Measurements from ENCODE around the gene CRY1. TPM values are rescaled to one million over a fixed set of nuclear protein-coding genes. Genes with fewer than 3 reads are reported as not detected.

CRY1 gene
- total RNA-seq, 4 donors from 2014 or later = 23.7 to 51.2 (median 40.1) TPM

GRCh38 chr12:106955377-106956047 lies 137.8 kb downstream of the CRY1 start, which contains the start of gene TMEM263:
Gene TMEM263 (plus strand): TSS chr12:106955907. CDS start chr12:106967117, 11,210 bp downstream.
- Histone ChIP-seq H3K9me3 (no peaks in the 10 kb centered on the region), H3K4me1 (peaks cover 0 to 42% (median 9%) of the 10 kb centered on the region in 3 donors), H3K27me3 (no peaks in the 10 kb centered on the region), H3K4me3 (peak within 1 kb of the TSS; percentile 82 to 90), H3K27ac (peak within 1 kb of the TSS; percentile 91 to 99 (median 98)), H3K36me3 (peaks cover 0 to 2% of the 10 kb centered on the region in 2 donors)
- peak; percentile 96 for ATAC-seq
- peak; percentile 95 to 97 for TF ChIP-seq POLR2A (IDR thresholded peaks at IDR 0.05)
- no peak for TF ChIP-seq CTCF (IDR thresholded peaks at IDR 0.05)
- peak; percentile 82 for TF ChIP-seq POLR2AphosphoS5 (IDR thresholded peaks at IDR 0.05)
- no peak for TF ChIP-seq EP300 (IDR thresholded peaks at IDR 0.05)
- WGBS, 2 donors (ENCODE audit: low coverage in 1 of 2) = 0% methylated on average over 1 to 2 of the region's 88 CpGs

GRCh38 chr12:106954462-106955376 lies 138.6 kb downstream of the CRY1 start:
- no peaks in the 10 kb centered on the region for H3K27me3 ChIP-seq
- TF ChIP-seq EP300 (IDR thresholded peaks at IDR 0.05) (no peak), POLR2A (IDR thresholded peaks at IDR 0.05) (no peak), POLR2AphosphoS5 (IDR thresholded peaks at IDR 0.05) (no peak), CTCF (IDR thresholded peaks at IDR 0.05) (no peak)
- no peak for ATAC-seq
- peak overlapping the region; percentile 91 to 99 (median 98) for H3K27ac ChIP-seq
- no peaks in the 10 kb centered on the region for H3K36me3 ChIP-seq
- no peaks in the 10 kb centered on the region for H3K9me3 ChIP-seq
- H3K4me1 ChIP-seq = peaks cover 0 to 34% (median 9%) of the 10 kb centered on the region in 3 donors
- WGBS, 2 donors (ENCODE audit: low coverage in 1 of 2) = 38 to 55% methylated on average over 11 to 21 of the region's 36 CpGs
- peak overlapping the region; percentile 82 to 90 for H3K4me3 ChIP-seq

- Histone ChIP-seq H3K36me3 (no peaks in the 10 kb centered on the region), H3K9me3 (no peaks in the 10 kb centered on the region), H3K27me3 (no peaks in the 10 kb centered on the region), H3K4me3 (no peak overlapping the region), H3K4me1 (peaks cover 0 to 23% (median 9%) of the 10 kb centered on the region in 3 donors), H3K27ac (peak overlapping the region in 1 of 4 donors; percentile 45)
- TF ChIP-seq CTCF (IDR thresholded peaks at IDR 0.05) (no peak), POLR2A (IDR thresholded peaks at IDR 0.05) (no peak), POLR2AphosphoS5 (IDR thresholded peaks at IDR 0.05) (no peak), EP300 (IDR thresholded peaks at IDR 0.05) (no peak)
- ATAC-seq = no peak
- 75 to 80% methylated on average over 11 to 12 of the region's 12 CpGs for WGBS, 2 donors (ENCODE audit: low coverage in 1 of 2)
Observed at GRCh38 chr12:106953352-106954250, 139.7 kb downstream of the CRY1 start.

GRCh38 chr12:106950591-106950990 lies 142.8 kb downstream of the CRY1 start:
- WGBS, 2 donors (ENCODE audit: low coverage in 1 of 2) = 95 to 100% methylated on average over 2 to 5 of the region's 5 CpGs
- no peak for ATAC-seq
- Histone ChIP-seq H3K4me1 (peaks cover 0 to 8% (median 2%) of the 10 kb centered on the region in 3 donors), H3K27me3 (no peaks in the 10 kb centered on the region), H3K9me3 (no peaks in the 10 kb centered on the region), H3K36me3 (no peaks in the 10 kb centered on the region), H3K27ac (no peak overlapping the region), H3K4me3 (no peak overlapping the region)
- TF ChIP-seq CTCF (IDR thresholded peaks at IDR 0.05) (no peak), EP300 (IDR thresholded peaks at IDR 0.05) (no peak), POLR2A (IDR thresholded peaks at IDR 0.05) (no peak), POLR2AphosphoS5 (IDR thresholded peaks at IDR 0.05) (no peak)
